H1 (cell line): Measurements from ENCODE around the gene MS4A18. TPM values are rescaled to one million over a fixed set of nuclear protein-coding genes. Genes with fewer than 3 reads are reported as not detected.

ENCODE experiments used
- CTCF ChIA-PET: fragments of 300-600 bp; sonication (Branson Sonifier 250); formaldehyde crosslinking; loops from one replicate; lab custom pipeline; 2021; ENCODE audit not compliant: partially characterized antibody; lab: Charles Lee
- POLR2A ChIA-PET: fragments of 300-600 bp; sonication (Branson Sonifier 250); formaldehyde crosslinking; loops from one replicate; lab custom pipeline; 2021; ENCODE audit warnings: inconsistent platforms; ENCODE audit not compliant: partially characterized antibody; lab: Charles Lee
- DNase-seq, 2 experiments: peaks; one replicate each; pipeline versions ENCODE4 v3.0.0 to v3.0.0-alpha.2; 2010 to 2022; ENCODE audit warnings: low spot score in 2 of 2, low read depth in 1 of 2, mixed read lengths in 1 of 2
- FAIRE-seq: peaks from 2 replicates; lab custom pipeline; 2011; peaks lifted over from hg19 to GRCh38; lab: Jason Lieb, UNC
- H2AFZ ChIP-seq: 2 replicates; pipeline ENCODE4 v1.8.1; 2012; ENCODE audit warnings: low read length, inconsistent platforms
- H2AK5ac ChIP-seq: 2 replicates; pipeline ENCODE4 v1.6.1; 2013; ENCODE audit warnings: low read depth, low read length
- H2BK120ac ChIP-seq: replicated peaks from 2 replicates; pipeline ENCODE3; 2013; ENCODE audit warnings: low read depth, low read length, inconsistent platforms
- H2BK12ac ChIP-seq: 2 replicates; pipeline ENCODE4 v1.6.1; 2013; ENCODE audit warnings: low read depth, low read length
- H2BK15ac ChIP-seq: 2 replicates; pipeline ENCODE4 v1.6.1; 2013; ENCODE audit warnings: low read length
- H2BK20ac ChIP-seq: 2 replicates; pipeline ENCODE4 v1.6.1; 2013; ENCODE audit warnings: low read length
- H2BK5ac ChIP-seq: 2 replicates; pipeline ENCODE4 v1.6.1; 2013; ENCODE audit warnings: low read depth, low read length
- H3K14ac ChIP-seq: 2 replicates; pipeline ENCODE4 v1.6.1; 2013; ENCODE audit warnings: inconsistent platforms; ENCODE audit not compliant: insufficient read length
- H3K18ac ChIP-seq: 2 replicates; pipeline ENCODE4 v1.6.1; 2013; ENCODE audit warnings: low read length; ENCODE audit errors: extremely low read depth
- H3K23ac ChIP-seq: 2 replicates; pipeline ENCODE4 v1.6.1; 2013; ENCODE audit warnings: inconsistent platforms; ENCODE audit not compliant: insufficient read length
- H3K23me2 ChIP-seq: 2 replicates; pipeline ENCODE4 v1.6.1; 2013; ENCODE audit warnings: low read depth, low read length
- H3K27ac ChIP-seq: 2 replicates; pipeline ENCODE4 v1.6.1; 2011; ENCODE audit warnings: low read depth, low read length, inconsistent platforms
- H3K27me3 ChIP-seq, 4 experiments: replicated peaks in 1 of 4; 1 replicate in 1 of 4; 2 replicates in 3 of 4; pipeline versions ENCODE4 v1.6.1 to v1.8.1; 2011 to 2013; ENCODE audit warnings: low read length in 3 of 4, mild to moderate bottlenecking in 3 of 4, inconsistent platforms in 2 of 4, mixed read lengths in 2 of 4, moderate library complexity in 1 of 4; ENCODE audit not compliant: control insufficient read depth in 3 of 4, insufficient read depth in 3 of 4; ENCODE audit errors: extremely low read depth in 1 of 4
- H3K36me3 ChIP-seq, 4 experiments: 2 replicates each; pipeline versions ENCODE4 v1.6.1 to v1.8.1; 2011 to 2013; ENCODE audit warnings: mild to moderate bottlenecking in 4 of 4, low read length in 3 of 4, moderate library complexity in 2 of 4, control low read depth in 1 of 4, inconsistent platforms in 1 of 4; ENCODE audit not compliant: insufficient read depth in 4 of 4, control insufficient read depth in 2 of 4
- H3K4ac ChIP-seq: replicated peaks from 2 replicates; pipeline ENCODE3; 2013; ENCODE audit warnings: low read length, low read depth, mixed read lengths, inconsistent platforms; ENCODE audit not compliant: insufficient read length
- H3K4me1 ChIP-seq, 4 experiments: replicated peaks in 1 of 4; 1 replicate in 1 of 4; 2 replicates in 3 of 4; pipeline versions ENCODE4 v1.6.1 to v1.8.1; 2011 to 2013; ENCODE audit warnings: low read length in 3 of 4, inconsistent platforms in 2 of 4, mixed read lengths in 1 of 4; ENCODE audit not compliant: insufficient read depth in 4 of 4, control insufficient read depth in 3 of 4
- H3K4me2 ChIP-seq, 2 experiments: 2 replicates each; pipeline versions ENCODE4 v1.6.1 to v1.8.1; 2011 to 2013; ENCODE audit warnings: low read depth in 2 of 2, low read length in 2 of 2, control low read depth in 1 of 2, inconsistent platforms in 1 of 2, mild to moderate bottlenecking in 1 of 2; ENCODE audit not compliant: insufficient read depth in 1 of 2
- H3K4me3 ChIP-seq, 4 experiments: fragments of 200-600, 300-600 bp in 1 of 4; sonication (generic), shearing (Covaris generic), sonication (Bioruptor Twin) in 1 of 4; 2 replicates each; pipeline versions ENCODE4 v1.5.1 to v1.8.1; 2011 to 2016; ENCODE audit warnings: low read length in 4 of 4, low read depth in 3 of 4, control low read depth in 2 of 4, inconsistent platforms in 2 of 4, mild to moderate bottlenecking in 2 of 4, mixed read lengths in 1 of 4, moderate library complexity in 1 of 4; ENCODE audit not compliant: insufficient read depth in 2 of 4; ENCODE audit errors: extremely low read depth in 1 of 4
- H3K56ac ChIP-seq: replicated peaks from 2 replicates; pipeline ENCODE3; 2013; ENCODE audit warnings: low read depth, mild to moderate bottlenecking, mixed read lengths, low read length, inconsistent platforms; ENCODE audit not compliant: insufficient read length
- H3K79me1 ChIP-seq: 2 replicates; pipeline ENCODE4 v1.6.1; 2013; ENCODE audit warnings: low read depth, low read length, control low read depth
- H3K79me2 ChIP-seq, 2 experiments: 2 replicates each; pipeline versions ENCODE4 v1.6.1 to v1.8.1; 2012 to 2013; ENCODE audit warnings: low read length in 2 of 2, mild to moderate bottlenecking in 2 of 2, inconsistent platforms in 1 of 2; ENCODE audit not compliant: insufficient read depth in 2 of 2, control insufficient read depth in 1 of 2
- H3K9ac ChIP-seq, 4 experiments: replicated peaks in 1 of 4; 1 replicate in 1 of 4; 2 replicates in 3 of 4; pipeline versions ENCODE4 v1.6.1 to v1.8.1; 2011 to 2013; ENCODE audit warnings: low read depth in 3 of 4, low read length in 3 of 4, control low read depth in 2 of 4, mild to moderate bottlenecking in 2 of 4, moderate library complexity in 2 of 4, inconsistent platforms in 1 of 4; ENCODE audit errors: extremely low read depth in 1 of 4
- H3K9me3 ChIP-seq, 2 experiments: 2 replicates each; pipeline versions ENCODE4 v1.6.1 to v1.8.1; 2012 to 2013; ENCODE audit warnings: mild to moderate bottlenecking in 2 of 2, moderate library complexity in 2 of 2, control low read depth in 1 of 2, inconsistent platforms in 1 of 2, low read depth in 1 of 2, low read length in 1 of 2, mixed read lengths in 1 of 2; ENCODE audit not compliant: insufficient read depth in 2 of 2
- H4K20me1 ChIP-seq, 2 experiments: replicated peaks in 1 of 2; 2 replicates each; pipeline versions ENCODE3 to v1.8.1; 2011 to 2013; ENCODE audit warnings: inconsistent platforms in 2 of 2, low read length in 2 of 2, mild to moderate bottlenecking in 1 of 2; ENCODE audit not compliant: insufficient read depth in 2 of 2, control insufficient read depth in 1 of 2
- H4K5ac ChIP-seq: 2 replicates; pipeline ENCODE4 v1.6.1; 2013; ENCODE audit warnings: low read length, low read depth, mixed read lengths, inconsistent platforms; ENCODE audit not compliant: insufficient read length
- H4K8ac ChIP-seq: 2 replicates; pipeline ENCODE4 v1.8.0; 2013; ENCODE audit warnings: mild to moderate bottlenecking, moderate library complexity, low read length, inconsistent platforms; ENCODE audit not compliant: insufficient read depth; ENCODE audit errors: extremely low read depth
- H4K91ac ChIP-seq: replicated peaks from 2 replicates; pipeline ENCODE3; 2013; ENCODE audit warnings: low read length, mixed read lengths, inconsistent platforms; ENCODE audit not compliant: insufficient read length
- RNF2 ChIP-seq: fragments of 200-900, 300-1000 bp; sonication (generic); IDR thresholded peaks from 2 replicates; pipeline ENCODE4 v1.7.1; 2016; ENCODE audit warnings: borderline replicate concordance, low read depth, mild to moderate bottlenecking, antibody characterized with exemption, low read length; ENCODE audit not compliant: poor library complexity, severe bottlenecking; ENCODE audit errors: missing control alignments
- TAF7 ChIP-seq: optimal IDR thresholded peaks from 2 replicates; pipeline ENCODE3; 2011; ENCODE audit warnings: low read depth, mild to moderate bottlenecking, inconsistent platforms, low read length, moderate library complexity, borderline replicate concordance
- WGBS, 2 experiments: shearing (Covaris generic) in 1 of 2; methylation state at CpG; one replicate each; pipeline versions ENCODE4 v1.1.6 to v1.1.7; 2013 to 2015; ENCODE audit warnings: low lambda C conversion rate in 2 of 2, mixed read lengths in 2 of 2, inconsistent platforms in 1 of 2, low coverage in 1 of 2, missing lambda C conversion rate in 1 of 2; ENCODE audit not compliant: insufficient replicate concordance in 2 of 2, insufficient coverage in 1 of 2, insufficient read length in 1 of 2; ENCODE audit errors: extremely low coverage in 1 of 2, missing lambda C conversion rate in 1 of 2; 5-methylcytosine and 5-hydroxymethylcytosine counted together
- polyA plus RNA-seq, 7 experiments: library from polyadenylated mRNA; depleted of rRNA in 3 of 7; stranded (reverse) in 5 of 7; unstranded in 2 of 7; fragments of >200 nt in 5 of 7; fragments of 200-250 nt in 2 of 7; gene quantifications; 1 replicate in 5 of 7; 2 replicates in 1 of 7; 4 replicates in 1 of 7; pipeline versions ENCODE4 v1.2.1 to v1.2.3, GENCODE V29; 2011 to 2013; ENCODE audit warnings: missing spikeins in 2 of 7, mixed read lengths in 2 of 7
- total RNA-seq: library from RNA; stranded (reverse); fragmentation: NEBNext Ultra II Directional; extraction: Animal tissue kit (Norgen Biotek cat#: 25700); gene quantifications from 2 replicates; pipeline ENCODE4 v1.2.1, GENCODE V29; 2021

MS4A18 gene
- total and polyA plus RNA-seq, 2 of the 8 experiments (the other 6 are each of a cell fraction or from before 2014, with no cell fraction given), result not detected

DNA sequence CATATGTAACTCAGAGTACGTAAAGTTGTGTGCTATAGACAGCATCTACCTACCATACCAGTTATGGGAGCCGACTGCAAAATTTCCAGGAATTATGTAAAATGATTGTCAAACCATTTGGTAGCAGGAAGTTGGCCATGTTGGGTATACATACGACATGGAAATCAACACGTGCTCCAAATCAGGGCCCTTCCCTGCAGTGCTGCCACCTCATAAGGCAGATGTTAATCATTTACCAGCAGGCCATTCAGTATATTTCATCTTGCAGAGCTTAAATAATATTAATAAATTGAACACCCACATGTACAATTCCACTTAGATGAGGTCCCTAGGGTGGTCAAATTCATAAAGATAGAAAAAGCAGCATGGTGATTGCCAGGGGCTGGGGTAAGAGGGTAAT lies 9.8 kb downstream of the MS4A18 start:
- Histone ChIP-seq H3K79me2 (no peaks in the 10 kb centered on the region), H2AK5ac (no peak overlapping the region)

More for the DNA sequence above, 9.8 kb downstream of the MS4A18 start:
- H3K4me3 ChIP-seq, result no peak overlapping the region
- H4K91ac ChIP-seq, result no peak overlapping the region
- H3K23me2 ChIP-seq, result 0 out of 2 replicates have a peak, but pooled peaks cover 2% of the 10 kb centered on the region
- no peaks in the 10 kb centered on the region for H4K20me1 ChIP-seq
- no peak overlapping the region for H2AFZ ChIP-seq
- H3K56ac ChIP-seq, result no peak overlapping the region
- H3K79me1 ChIP-seq, result no peaks in the 10 kb centered on the region
- H3K4me1 ChIP-seq, result no peaks in the 10 kb centered on the region
- H3K4ac ChIP-seq, result no peak overlapping the region
- H3K9ac ChIP-seq, result no peak overlapping the region
- no peak overlapping the region for H3K18ac ChIP-seq
- H4K8ac ChIP-seq, result no peak overlapping the region
- H3K9me3 ChIP-seq, result no peaks in the 10 kb centered on the region
- ChIA-PET CTCF (interaction anchor here (1.0 kb wide), 1 partner anchor 9 kb away, joined by 3 read pairs; no protein-coding TSS in a partner anchor), POLR2A (no interaction called here)
- H2BK20ac ChIP-seq, result no peak overlapping the region
- FAIRE-seq (no peak), DNase-seq (no peak)
- H3K27ac ChIP-seq, result no peak overlapping the region
- no peaks in the 10 kb centered on the region for H3K27me3 ChIP-seq
- H3K4me2 ChIP-seq, result no peak overlapping the region
- no peak overlapping the region for H3K23ac ChIP-seq
- no peak overlapping the region for H3K14ac ChIP-seq
- H4K5ac ChIP-seq, result no peak overlapping the region
- H2BK15ac ChIP-seq, result no peak overlapping the region
- H2BK12ac ChIP-seq, result no peak overlapping the region
- no peaks in the 10 kb centered on the region for H3K36me3 ChIP-seq
- WGBS, 2 experiments, result 95% methylated on average over 4 of the region's 4 CpGs; no CpG with 5 or more reads in 1 of the 2 experiments
- TF ChIP-seq RNF2 (no peak), TAF7 (no peak)
- TF ChIP-seq, all 59 proteins: peak for 0
- no peak overlapping the region for H2BK120ac ChIP-seq
- no peak overlapping the region for H2BK5ac ChIP-seq
